ENCODE results near the gene WRAP73.

DNA sequence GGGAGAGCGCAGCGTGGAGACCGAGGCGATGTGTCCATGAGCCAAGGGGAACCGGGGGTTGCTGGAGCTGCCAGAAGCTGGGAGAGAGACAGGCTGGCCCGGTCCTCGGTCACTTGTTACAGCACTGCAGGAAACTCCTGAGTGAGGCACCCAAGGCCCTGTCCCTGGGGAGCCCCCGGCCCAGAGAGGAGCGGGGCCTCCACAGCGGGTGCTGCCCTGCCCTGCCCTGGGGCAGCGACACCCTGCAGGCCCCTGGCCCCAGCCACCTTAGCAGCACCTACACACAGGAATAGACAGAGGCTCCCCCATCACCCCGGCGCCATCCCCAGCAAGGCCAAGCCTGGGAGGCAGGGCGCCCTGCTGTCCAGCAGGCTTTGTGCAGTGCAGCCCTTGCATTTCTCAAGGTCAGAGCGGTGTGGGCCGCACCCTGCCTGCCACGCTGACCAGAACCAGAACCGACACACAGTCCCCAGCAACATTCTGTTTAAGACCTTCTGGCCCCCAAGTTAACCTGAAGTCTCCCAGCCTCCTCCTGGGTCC is 32.0 kb downstream of the WRAP73 start:
- no peak for TF ChIP-seq POLR2A (IDR thresholded peaks at IDR 0.05; ENCODE audit: low read length)
- no peak for TF ChIP-seq SMC3 (IDR thresholded peaks at IDR 0.05)
- TF ChIP-seq, protein P1, sequence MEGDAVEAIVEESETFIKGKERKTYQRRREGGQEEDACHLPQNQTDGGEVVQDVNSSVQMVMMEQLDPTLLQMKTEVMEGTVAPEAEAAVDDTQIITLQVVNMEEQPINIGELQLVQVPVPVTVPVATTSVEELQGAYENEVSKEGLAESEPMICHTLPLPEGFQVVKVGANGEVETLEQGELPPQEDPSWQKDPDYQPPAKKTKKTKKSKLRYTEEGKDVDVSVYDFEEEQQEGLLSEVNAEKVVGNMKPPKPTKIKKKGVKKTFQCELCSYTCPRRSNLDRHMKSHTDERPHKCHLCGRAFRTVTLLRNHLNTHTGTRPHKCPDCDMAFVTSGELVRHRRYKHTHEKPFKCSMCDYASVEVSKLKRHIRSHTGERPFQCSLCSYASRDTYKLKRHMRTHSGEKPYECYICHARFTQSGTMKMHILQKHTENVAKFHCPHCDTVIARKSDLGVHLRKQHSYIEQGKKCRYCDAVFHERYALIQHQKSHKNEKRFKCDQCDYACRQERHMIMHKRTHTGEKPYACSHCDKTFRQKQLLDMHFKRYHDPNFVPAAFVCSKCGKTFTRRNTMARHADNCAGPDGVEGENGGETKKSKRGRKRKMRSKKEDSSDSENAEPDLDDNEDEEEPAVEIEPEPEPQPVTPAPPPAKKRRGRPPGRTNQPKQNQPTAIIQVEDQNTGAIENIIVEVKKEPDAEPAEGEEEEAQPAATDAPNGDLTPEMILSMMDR (IDR thresholded peaks at IDR 0.05) = no peak
- TF ChIP-seq HMGXB4 (CRISPR knock-in tag; IDR thresholded peaks at IDR 0.05; ENCODE audit: borderline replicate concordance) = no peak
